GM18520 (cell line): Measurements from ENCODE around the gene ZNF189.

Experiments
- ATAC-seq: cut with Tn5 transposase; IDR thresholded peaks from one replicate; pipeline ENCODE4 v1.9.1; 2021; ENCODE audit not compliant: unreplicated experiment

The ZNF189 gene

GRCh38 chr9:101448680-101449070 lies 50.0 kb downstream of the ZNF189 start:
- ATAC-seq = no peak

DNA sequence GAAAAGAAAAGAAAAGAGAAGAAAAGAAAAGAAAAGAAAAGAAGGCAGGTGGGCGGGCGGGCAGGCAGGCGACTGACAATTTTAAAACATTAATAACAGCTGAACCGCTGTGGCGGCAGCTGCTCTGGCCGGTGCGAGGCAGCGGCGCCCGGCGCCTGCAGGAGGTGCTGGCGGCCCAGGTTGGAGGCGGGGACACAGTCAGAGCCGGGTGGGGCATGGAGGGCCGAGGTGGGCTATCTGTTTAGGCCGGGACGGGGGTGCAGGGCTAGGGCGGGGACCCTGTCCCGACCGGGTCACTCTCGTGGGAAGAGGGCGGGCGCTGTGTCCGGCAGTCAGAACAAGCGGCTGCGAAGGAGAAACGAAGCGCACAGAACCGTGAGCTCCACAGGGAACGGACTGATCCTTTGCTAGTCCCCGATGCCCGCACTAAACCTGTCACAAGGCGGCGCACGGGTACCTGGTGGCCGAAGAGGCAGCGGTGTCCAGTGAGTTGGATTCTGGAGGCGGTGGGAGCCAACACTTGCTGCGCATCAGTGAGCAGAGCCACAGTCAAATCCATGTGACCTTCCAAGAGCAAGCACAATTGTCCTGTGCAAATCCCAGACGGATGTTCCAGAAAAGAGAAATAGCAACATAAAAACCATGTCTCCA lies 50.5 kb downstream of the ZNF189 start:
- peak; percentile 84 for ATAC-seq

GRCh38 chr9:101450931-101451330 lies 52.3 kb downstream of the ZNF189 start:
- ATAC-seq = no peak

- no peak for ATAC-seq
Observed at GRCh38 chr9:101451498-101451897, 52.8 kb downstream of the ZNF189 start.

DNA sequence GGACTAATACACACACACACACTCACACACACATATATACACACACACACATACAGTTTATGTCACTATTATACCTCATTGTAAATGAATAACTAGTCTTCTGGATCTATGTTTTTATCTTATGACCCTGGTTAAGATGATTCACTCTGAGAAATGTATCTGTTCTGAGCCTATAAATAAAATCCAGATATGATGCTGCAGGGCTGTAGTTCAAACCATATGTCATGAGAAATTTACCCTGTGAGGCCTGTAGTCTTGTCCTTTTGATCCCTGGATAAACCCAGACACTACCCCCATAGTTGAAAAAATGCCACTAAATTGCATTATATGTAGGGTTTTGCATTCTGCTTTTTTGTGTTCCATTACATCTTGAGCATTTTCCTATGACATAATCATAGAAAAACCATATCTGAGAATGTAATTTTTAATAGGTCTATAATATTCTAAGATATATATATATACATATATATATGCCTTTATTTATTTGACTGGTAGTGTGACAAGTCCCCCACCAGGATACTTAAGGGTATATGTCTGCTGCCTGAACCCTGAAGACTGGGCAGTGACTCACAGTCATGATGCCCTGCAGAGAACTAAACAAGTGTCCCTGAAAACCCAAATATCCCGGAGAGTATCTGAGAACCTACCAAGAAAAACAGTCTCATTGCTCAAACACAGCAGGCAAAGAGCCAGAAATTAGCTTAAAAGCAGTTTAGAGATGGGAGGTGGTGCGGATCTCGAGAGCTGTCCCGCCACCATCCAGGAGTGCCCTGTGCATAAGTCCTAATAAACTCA lies 55.3 kb downstream of the ZNF189 start:
- no peak for ATAC-seq

GRCh38 chr9:101455656-101456240 lies 57.1 kb downstream of the ZNF189 start:
- ATAC-seq = no peak

- no peak for ATAC-seq
Observed at GRCh38 chr9:101457003-101457402, 58.4 kb downstream of the ZNF189 start.

GRCh38 chr9:101458963-101459631 lies 60.4 kb downstream of the ZNF189 start:
- peak; percentile 72 for ATAC-seq
